Cardiac muscle cell (in vitro differentiated cells and primary cell): ENCODE data around the gene ZPR1. TPM values are rescaled to one million over a fixed set of nuclear protein-coding genes. Genes with fewer than 3 reads are reported as not detected.
"Not testable (repeated sequence)": the region's sequence is repeated elsewhere in the genome, so short reads cannot be mapped to it uniquely, and the experiment has no call there.

Source experiments
- DNase-seq, 2 donors: peaks; one replicate each; pipeline versions ENCODE4 v3.0.0 to v3.0.0-alpha.2; 2010 to 2017; ENCODE audit warnings: low read depth in 1 of 2, low spot score in 1 of 2
- H3K27ac ChIP-seq: fragments of 200-600 bp; sonication (generic); 2 replicates; pipeline ENCODE4 v1.5.1; 2016
- H3K27me3 ChIP-seq: fragments of 200-600 bp; sonication (generic); 2 replicates; pipeline ENCODE4 v1.6.0; 2016; ENCODE audit warnings: control low read depth
- H3K36me3 ChIP-seq: fragments of 200-600 bp; sonication (generic); 2 replicates; pipeline ENCODE4 v1.5.1; 2016; ENCODE audit warnings: control low read depth
- H3K4me1 ChIP-seq: fragments of 200-600 bp; sonication (generic); 2 replicates; pipeline ENCODE4 v1.8.1; 2017; ENCODE audit warnings: low read depth, mild to moderate bottlenecking, mixed run types
- H3K4me3 ChIP-seq: fragments of 200-600 bp; sonication (generic); 2 replicates; pipeline ENCODE4 v1.5.1; 2016; ENCODE audit warnings: mild to moderate bottlenecking
- H3K9me3 ChIP-seq: fragments of 200-600 bp; sonication (generic); 2 replicates; pipeline ENCODE4 v1.5.1; 2017; ENCODE audit warnings: low read depth, mild to moderate bottlenecking, control low read depth
- polyA plus RNA-seq: library from polyadenylated mRNA; unstranded; fragments of >200 nt; fragmentation: Nextera tagmentation; extraction: Ambion mirVana; gene quantifications from 2 replicates; pipeline ENCODE4 v1.2.1, GENCODE V29; 2016
- total RNA-seq: library from RNA; depleted of rRNA; stranded (reverse); fragments of >200 nt; gene quantifications from 2 replicates; pipeline ENCODE4 v1.2.3, GENCODE V29; 2016
- TF ChIP-seq, protein P1 (sequence below): IDR thresholded peaks from 2 replicates; pipeline ENCODE4 v1.5.1; 2012; ENCODE audit warnings: low read depth, mild to moderate bottlenecking, low read length

Gene ZPR1
- total and polyA plus RNA-seq, 2 experiments from 2014 or later = 21.4 to 43.9 TPM

DNA sequence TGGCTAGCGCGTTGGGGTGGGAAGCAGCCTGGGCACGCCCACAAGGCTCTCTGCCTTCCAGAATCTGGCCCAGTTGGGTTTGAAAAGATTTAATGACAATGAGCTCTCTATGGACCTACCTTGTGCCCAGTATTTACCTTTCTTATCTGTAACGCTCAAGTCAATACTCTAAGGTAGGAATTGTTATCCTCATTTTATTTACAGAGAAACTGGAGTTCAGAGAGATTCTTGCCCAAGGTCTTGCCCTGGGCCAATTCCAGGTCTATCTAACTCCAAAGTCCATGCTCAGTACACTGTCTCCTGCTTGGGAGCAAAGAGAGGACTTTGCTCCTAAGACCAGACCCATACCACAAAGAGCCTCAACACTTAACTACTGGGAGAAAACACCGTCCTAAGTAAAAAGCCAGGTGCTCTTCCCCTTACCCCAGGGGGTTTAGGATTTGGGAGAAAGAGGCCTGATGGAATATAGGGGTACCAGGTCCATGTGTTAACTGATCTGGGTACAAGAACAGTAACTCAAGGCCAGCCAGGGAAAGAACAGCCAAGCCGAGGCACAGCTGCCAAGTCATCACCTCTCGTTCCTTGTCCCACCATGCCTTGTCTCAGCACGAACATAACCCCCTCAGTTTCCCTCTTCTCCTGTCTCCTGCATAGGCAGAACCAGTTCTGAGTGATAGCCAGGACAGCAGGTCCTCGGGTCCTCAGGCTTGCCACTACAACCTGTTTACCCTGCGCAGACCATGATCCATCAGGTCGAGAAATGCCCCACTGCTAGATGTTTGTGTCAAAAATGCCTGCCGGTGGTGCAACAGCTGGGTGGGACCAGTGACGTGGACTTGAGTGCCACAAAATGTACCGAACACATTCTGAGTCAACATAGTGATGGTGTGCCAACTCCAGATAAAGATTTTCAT, 20.7 kb upstream of the ZPR1 start:
- TF ChIP-seq, protein P1, sequence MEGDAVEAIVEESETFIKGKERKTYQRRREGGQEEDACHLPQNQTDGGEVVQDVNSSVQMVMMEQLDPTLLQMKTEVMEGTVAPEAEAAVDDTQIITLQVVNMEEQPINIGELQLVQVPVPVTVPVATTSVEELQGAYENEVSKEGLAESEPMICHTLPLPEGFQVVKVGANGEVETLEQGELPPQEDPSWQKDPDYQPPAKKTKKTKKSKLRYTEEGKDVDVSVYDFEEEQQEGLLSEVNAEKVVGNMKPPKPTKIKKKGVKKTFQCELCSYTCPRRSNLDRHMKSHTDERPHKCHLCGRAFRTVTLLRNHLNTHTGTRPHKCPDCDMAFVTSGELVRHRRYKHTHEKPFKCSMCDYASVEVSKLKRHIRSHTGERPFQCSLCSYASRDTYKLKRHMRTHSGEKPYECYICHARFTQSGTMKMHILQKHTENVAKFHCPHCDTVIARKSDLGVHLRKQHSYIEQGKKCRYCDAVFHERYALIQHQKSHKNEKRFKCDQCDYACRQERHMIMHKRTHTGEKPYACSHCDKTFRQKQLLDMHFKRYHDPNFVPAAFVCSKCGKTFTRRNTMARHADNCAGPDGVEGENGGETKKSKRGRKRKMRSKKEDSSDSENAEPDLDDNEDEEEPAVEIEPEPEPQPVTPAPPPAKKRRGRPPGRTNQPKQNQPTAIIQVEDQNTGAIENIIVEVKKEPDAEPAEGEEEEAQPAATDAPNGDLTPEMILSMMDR = no peak

DNA sequence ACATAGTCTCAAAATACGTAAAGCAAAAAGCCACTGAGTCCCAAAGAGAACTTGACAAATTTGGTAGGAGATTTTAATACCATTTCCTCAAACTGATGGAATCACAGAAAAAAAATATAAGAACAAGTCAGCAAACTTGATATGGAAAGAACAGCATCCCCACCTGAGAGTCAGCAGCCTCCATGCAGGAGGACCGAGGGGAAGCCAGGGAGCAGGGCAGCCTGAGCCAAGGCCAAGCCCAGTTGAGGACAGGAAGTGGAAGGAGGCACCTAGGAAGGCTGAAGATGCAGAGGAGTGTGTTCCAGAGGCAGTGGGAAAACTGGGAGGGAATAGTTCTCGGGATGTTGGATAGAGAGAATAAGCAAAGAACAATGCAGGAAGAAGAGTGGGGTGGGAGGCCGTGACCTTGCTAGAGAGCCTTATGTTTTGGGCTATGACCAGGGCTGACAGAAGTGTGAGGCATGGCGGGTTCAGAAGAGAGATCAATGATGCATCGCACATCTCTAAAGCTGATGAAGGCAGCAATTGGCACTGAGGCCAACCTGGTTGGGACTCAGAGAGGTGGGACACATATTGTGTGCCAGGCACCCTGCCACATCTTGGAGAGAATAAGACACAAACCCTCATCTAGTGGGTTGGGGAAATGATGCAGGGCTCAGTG, 19.9 kb upstream of the ZPR1 start:
- Histone ChIP-seq H3K36me3 (no peaks in the 10 kb centered on the region), H3K27me3 (no peaks in the 10 kb centered on the region), H3K4me1 (no peaks in the 10 kb centered on the region), H3K9me3 (no peaks in the 10 kb centered on the region), H3K27ac (no peak overlapping the region), H3K4me3 (no peak overlapping the region)
- TF ChIP-seq, protein P1 = no peak
- DNase-seq = no peak

More for the DNA sequence above, 20.7 kb upstream of the ZPR1 start:
- DNase-seq = peak in 1 of 2 donors; percentile 84
- Histone ChIP-seq H3K9me3 (no peaks in the 10 kb centered on the region), H3K36me3 (no peaks in the 10 kb centered on the region), H3K4me1 (no peaks in the 10 kb centered on the region), H3K4me3 (no peak overlapping the region), H3K27me3 (no peaks in the 10 kb centered on the region), H3K27ac (no peak overlapping the region)

DNA sequence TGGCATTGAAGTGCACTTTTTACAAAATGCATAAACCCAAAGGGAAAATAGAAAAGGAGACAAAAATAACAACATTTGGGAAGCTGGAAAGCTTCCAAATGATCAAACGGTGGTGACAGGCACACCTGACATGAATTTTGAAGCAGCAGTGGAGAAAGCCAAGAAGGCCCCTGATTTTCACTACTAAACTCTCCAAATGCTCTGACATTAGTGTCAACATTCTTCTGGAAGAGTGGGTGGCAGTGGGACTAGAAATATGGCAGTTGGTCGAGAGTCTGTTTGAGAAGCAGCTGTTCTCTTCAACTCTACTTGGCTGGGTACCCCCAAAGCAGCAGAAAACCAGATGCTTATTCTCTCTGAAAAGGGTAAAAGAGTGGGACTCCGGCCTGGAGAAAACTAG, 16.2 kb upstream of the ZPR1 start:
- Histone ChIP-seq H3K4me3 (no peak overlapping the region), H3K27ac (no peak overlapping the region), H3K36me3 (no peaks in the 10 kb centered on the region), H3K9me3 (no peaks in the 10 kb centered on the region), H3K27me3 (no peaks in the 10 kb centered on the region), H3K4me1 (no peaks in the 10 kb centered on the region)
- DNase-seq = no peak
- TF ChIP-seq, protein P1 = no peak

DNA sequence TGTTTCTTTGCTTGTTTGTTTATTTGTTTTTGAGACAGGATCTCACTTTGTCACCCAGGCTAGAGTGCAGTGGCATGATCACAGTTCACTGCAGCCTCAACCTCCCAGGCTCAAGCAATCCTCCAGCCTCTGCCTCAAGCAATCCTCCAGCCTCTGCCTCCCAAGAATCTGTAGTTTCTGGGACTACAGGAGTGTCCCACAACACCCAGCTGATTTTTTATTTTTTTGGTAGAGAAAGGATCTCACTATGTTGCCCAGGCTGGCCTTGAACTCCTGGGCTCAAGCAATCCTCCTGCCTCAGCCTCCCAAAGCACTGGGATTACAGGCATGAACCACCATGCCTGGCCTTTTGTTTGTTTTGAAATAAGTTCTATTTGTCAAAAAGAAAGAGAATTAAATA, 13.8 kb upstream of the ZPR1 start:
- not testable (repeated sequence) for H3K27me3 ChIP-seq, H3K27ac ChIP-seq

DNA sequence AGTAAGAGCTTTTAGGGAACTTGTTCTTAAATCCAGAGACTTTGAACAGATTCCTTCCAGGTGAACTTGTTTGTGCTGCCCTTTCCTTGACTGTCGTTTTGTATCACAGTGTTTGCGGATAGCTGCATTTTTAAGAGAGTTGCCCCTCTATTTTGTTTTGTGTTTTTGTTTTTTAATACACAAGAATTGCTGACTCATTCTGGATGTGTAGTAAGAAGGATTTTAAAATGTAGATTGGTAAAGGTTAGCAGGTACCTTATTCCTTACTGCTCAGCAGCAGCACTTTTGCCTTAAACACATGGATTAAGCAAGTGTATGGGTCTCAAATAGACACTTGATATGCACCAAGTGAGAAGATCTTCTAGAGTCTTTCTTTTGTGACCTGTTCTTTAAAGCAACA, 12.8 kb upstream of the ZPR1 start:
- Histone ChIP-seq H3K27ac (no peak overlapping the region), H3K4me3 (no peak overlapping the region), H3K36me3 (no peaks in the 10 kb centered on the region), H3K9me3 (no peaks in the 10 kb centered on the region), H3K4me1 (no peaks in the 10 kb centered on the region), H3K27me3 (no peaks in the 10 kb centered on the region)
- DNase-seq = no peak
- TF ChIP-seq, protein P1 = no peak

More for the DNA sequence above, 13.8 kb upstream of the ZPR1 start:
- not testable (repeated sequence) for H3K9me3 ChIP-seq, H3K36me3 ChIP-seq, DNase-seq, H3K4me3 ChIP-seq, H3K4me1 ChIP-seq

DNA sequence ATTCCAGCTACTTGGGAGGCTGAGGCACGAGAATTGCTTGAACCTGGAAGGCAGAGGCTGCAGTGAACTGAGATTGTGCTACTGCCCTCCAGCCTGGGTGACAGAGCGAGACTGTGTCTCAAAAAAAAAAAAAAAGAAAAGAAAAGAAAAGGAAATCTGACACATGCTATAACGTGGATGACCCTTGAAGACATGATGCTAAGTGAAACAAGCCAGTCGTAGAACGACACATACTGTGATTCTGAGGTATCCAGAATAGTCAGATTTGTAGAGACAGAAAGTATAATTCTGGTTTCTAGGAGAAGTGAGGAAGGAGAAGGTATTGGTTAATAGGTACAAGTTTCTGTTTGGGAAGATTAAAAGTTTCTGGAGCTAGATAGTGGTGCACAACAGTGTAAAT, 10.5 kb upstream of the ZPR1 start:
- Histone ChIP-seq H3K27me3 (no peaks in the 10 kb centered on the region), H3K36me3 (no peaks in the 10 kb centered on the region), H3K9me3 (no peaks in the 10 kb centered on the region), H3K4me3 (no peak overlapping the region), H3K27ac (no peak overlapping the region), H3K4me1 (no peaks in the 10 kb centered on the region)
- TF ChIP-seq, protein P1 = no peak
- DNase-seq = no peak
